ENCODE data around the gene CSNK1D. TPM values are rescaled to one million over a fixed set of nuclear protein-coding genes. Genes with fewer than 3 reads are reported as not detected.

Gene CSNK1D
- total RNA-seq, 1 experiment from 2014 or later = 111 TPM

GRCh38 chr17:82219753-82220709 is 53.5 kb downstream of the CSNK1D start:
- ATAC-seq (no peak), DNase-seq (ENCODE audit: low spot score) (no peak)
- Mint-ChIP-seq H3K4me3 (no peak overlapping the region), H3K27ac (no peak overlapping the region), H3K9me3 (no peaks in the 10 kb centered on the region; the same call in 1 of the 2 replicates), H3K36me3 (no peaks in the 10 kb centered on the region), H3K4me1 (no peaks in the 10 kb centered on the region), H3K27me3 (ENCODE audit: low read depth) (peaks cover 19% of the 10 kb centered on the region)
- ChIA-PET CTCF (no interaction called here), POLR2A (no interaction called here)
- TF ChIP-seq ZNF671 (CRISPR knock-in tag; IDR thresholded peaks at IDR 0.05) = no peak
- no peak for TF ChIP-seq AR (CRISPR knock-in tag; IDR thresholded peaks at IDR 0.05)
- TF ChIP-seq SMAD3 (CRISPR knock-in tag; IDR thresholded peaks at IDR 0.05; ENCODE audit: borderline replicate concordance) = no peak
- TF ChIP-seq CTCF (IDR thresholded peaks at IDR 0.05) = no peak

GRCh38 chr17:82219083-82219482 is 54.4 kb downstream of the CSNK1D start:
- TF ChIP-seq FOXP4 (CRISPR knock-in tag; IDR thresholded peaks at IDR 0.05) = no peak
- TF ChIP-seq FOXP1 (CRISPR knock-in tag; IDR thresholded peaks at IDR 0.05; ENCODE audit: borderline replicate concordance) = no peak
- no peak for TF ChIP-seq NR3C1 (CRISPR knock-in tag; conservative IDR thresholded peaks at IDR 0.05; ENCODE audit: low read depth)
- no peak for TF ChIP-seq SMAD3 (CRISPR knock-in tag; IDR thresholded peaks at IDR 0.05; ENCODE audit: borderline replicate concordance)
- no peak for TF ChIP-seq TP53 (CRISPR knock-in tag; IDR thresholded peaks at IDR 0.05)
- TF ChIP-seq ERG (CRISPR knock-in tag; IDR thresholded peaks at IDR 0.05) = no peak
- no peaks in the 10 kb centered on the region for H3K4me1 Mint-ChIP-seq
- H3K4me3 Mint-ChIP-seq = no peak overlapping the region
- ChIA-PET CTCF (no interaction called here), POLR2A (no interaction called here)
- no peak for ATAC-seq
- H3K36me3 Mint-ChIP-seq = no peaks in the 10 kb centered on the region
- peaks cover 28% of the 10 kb centered on the region for H3K27me3 Mint-ChIP-seq (ENCODE audit: low read depth)
- DNase-seq (ENCODE audit: low spot score) = no peak
- no peak overlapping the region for H3K27ac Mint-ChIP-seq
- H3K9me3 Mint-ChIP-seq = no peaks in the 10 kb centered on the region; the same call in 1 of the 2 replicates

GRCh38 chr17:82218349-82219075 is 55.0 kb downstream of the CSNK1D start:
- no peak for DNase-seq (ENCODE audit: low spot score)

More at GRCh38 chr17:82218349-82219075, 55.0 kb downstream of the CSNK1D start:
- 0 out of 2 replicates have a peak, but pooled peaks cover under 1% of the 10 kb centered on the region for H3K4me1 Mint-ChIP-seq
- peaks cover 33% of the 10 kb centered on the region for H3K27me3 Mint-ChIP-seq (ENCODE audit: low read depth)
- no peak for TF ChIP-seq EMX1 (CRISPR knock-in tag; IDR thresholded peaks at IDR 0.05)
- TF ChIP-seq AFF4 (CRISPR knock-in tag; IDR thresholded peaks at IDR 0.05; ENCODE audit: borderline replicate concordance) = no peak
- TF ChIP-seq GRHL2 (CRISPR knock-in tag; IDR thresholded peaks at IDR 0.05; ENCODE audit: insufficient replicate concordance, severe bottlenecking) = no peak
- no peak for TF ChIP-seq FOXK1 (CRISPR knock-in tag; IDR thresholded peaks at IDR 0.05)
- TF ChIP-seq RORB (CRISPR knock-in tag; IDR thresholded peaks at IDR 0.05) = no peak
- TF ChIP-seq ZNF121 (CRISPR knock-in tag; IDR thresholded peaks at IDR 0.05) = no peak
- no peak for TF ChIP-seq NR1H2 (CRISPR knock-in tag; IDR thresholded peaks at IDR 0.05)
- H3K9me3 Mint-ChIP-seq = no peaks in the 10 kb centered on the region; the same call in 1 of the 2 replicates
- CTCF ChIA-PET = no interaction called here
- ATAC-seq = no peak
- H3K27ac Mint-ChIP-seq = no peak overlapping the region
- POLR2A ChIA-PET = no interaction called here
- no peak overlapping the region for H3K4me3 Mint-ChIP-seq
- H3K36me3 Mint-ChIP-seq = no peaks in the 10 kb centered on the region
